ENCODE data around the gene NRSN2. TPM values are rescaled to one million over a fixed set of nuclear protein-coding genes. Genes with fewer than 3 reads are reported as not detected.

The NRSN2 gene, protein sequence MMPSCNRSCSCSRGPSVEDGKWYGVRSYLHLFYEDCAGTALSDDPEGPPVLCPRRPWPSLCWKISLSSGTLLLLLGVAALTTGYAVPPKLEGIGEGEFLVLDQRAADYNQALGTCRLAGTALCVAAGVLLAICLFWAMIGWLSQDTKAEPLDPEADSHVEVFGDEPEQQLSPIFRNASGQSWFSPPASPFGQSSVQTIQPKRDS
- 53.3 TPM for polyA plus RNA-seq (2013, experiment 1 of 2; ENCODE audit: insufficient read length)
- polyA plus RNA-seq (2013, experiment 2 of 2; ENCODE audit: insufficient read length), result 41.3 TPM

DNA sequence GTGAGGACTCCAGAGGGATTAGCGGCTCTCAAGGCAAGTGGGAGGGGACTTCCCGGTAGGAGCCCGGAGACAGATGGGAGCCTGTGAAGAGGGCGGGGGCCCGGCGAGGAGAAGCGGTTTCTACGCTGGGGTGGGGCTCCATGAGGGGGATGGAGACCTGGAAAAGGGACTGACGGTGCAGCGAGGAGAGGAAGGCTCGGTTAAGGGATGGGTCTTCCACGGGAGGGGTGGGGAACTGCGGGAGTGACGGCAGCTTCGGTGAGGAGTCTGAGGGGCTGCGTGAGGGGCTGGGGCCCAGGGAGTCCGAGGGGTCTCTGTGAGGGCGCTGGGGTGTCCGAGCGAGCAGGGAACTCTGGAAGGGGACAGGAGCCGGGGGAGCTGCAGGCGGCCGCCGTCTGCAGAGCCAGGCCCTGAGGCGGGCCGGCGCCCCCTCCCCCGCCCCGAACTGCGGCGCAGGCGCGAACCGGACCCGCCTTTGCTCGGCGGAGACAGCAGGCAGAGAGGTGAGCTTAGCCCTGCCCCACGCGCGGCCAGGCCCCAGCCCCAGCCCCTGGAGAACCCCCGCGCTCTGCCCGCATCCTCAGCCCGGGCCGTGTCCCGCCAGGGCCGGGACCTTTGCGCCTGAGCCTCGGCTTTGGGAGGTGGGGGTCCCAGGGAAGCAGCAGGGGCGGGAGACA lies at the start of gene NRSN2:
NRSN2 (plus strand) TSS at position 472 of the 677 bp plus-strand sequence. CDS start 2,533 bp downstream, outside the sequence.
- DNase-seq, result peak; percentile 75

DNA sequence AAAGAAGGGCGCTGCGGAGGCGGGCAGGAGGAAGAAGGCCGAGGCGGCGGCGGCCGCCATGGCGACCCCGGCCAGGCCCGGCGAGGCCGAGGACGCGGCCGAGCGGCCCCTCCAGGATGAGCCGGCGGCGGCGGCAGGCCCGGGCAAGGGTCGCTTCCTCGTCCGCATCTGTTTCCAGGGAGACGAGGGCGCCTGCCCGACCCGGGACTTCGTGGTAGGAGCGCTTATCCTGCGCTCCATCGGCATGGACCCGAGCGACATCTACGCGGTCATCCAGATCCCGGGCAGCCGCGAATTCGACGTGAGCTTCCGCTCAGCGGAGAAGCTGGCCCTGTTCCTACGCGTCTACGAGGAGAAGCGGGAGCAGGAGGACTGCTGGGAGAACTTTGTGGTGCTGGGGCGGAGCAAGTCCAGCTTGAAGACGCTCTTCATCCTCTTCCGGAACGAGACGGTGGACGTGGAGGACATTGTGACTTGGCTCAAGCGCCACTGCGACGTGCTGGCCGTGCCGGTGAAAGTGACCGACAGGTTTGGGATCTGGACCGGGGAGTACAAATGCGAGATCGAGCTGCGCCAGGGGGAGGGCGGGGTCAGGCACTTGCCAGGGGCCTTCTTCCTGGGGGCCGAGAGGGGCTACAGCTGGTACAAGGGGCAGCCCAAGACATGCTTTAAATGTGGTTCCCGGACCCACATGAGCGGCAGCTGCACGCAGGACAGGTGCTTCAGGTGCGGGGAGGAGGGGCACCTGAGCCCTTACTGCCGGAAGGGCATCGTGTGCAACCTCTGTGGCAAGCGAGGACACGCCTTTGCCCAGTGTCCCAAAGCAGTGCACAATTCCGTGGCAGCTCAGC lies 48.8 kb upstream of the NRSN2 start:
- peak; percentile 79 for DNase-seq

DNA sequence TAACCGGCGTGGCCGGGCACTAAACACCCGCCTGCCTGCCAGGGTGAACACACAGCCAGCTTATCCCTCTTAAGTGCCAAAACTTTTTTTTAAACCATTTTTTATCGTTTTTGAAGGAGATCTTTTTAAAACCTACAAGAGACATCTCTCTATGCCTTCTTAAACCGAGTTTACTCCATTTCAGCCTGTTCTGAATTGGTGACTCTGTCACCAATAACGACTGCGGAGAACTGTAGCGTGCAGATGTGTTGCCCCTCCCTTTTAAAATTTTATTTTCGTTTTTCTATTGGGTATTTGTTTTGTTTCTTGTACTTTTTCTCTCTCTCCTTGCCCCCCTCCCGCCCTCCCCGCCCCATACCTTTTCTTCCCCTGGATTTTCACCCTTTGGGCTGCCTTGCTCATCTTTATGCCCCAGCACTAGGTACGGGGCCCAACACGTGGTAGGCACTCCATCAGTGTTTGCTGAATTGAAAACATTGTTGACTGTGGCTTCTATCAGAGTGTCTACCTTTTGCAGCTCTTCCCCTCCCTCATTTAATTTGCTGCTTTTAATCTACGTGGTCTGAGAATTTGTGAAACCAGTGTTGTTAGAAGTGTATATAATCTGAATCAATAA lies 48.0 kb upstream of the NRSN2 start:
- no peak for DNase-seq

DNA sequence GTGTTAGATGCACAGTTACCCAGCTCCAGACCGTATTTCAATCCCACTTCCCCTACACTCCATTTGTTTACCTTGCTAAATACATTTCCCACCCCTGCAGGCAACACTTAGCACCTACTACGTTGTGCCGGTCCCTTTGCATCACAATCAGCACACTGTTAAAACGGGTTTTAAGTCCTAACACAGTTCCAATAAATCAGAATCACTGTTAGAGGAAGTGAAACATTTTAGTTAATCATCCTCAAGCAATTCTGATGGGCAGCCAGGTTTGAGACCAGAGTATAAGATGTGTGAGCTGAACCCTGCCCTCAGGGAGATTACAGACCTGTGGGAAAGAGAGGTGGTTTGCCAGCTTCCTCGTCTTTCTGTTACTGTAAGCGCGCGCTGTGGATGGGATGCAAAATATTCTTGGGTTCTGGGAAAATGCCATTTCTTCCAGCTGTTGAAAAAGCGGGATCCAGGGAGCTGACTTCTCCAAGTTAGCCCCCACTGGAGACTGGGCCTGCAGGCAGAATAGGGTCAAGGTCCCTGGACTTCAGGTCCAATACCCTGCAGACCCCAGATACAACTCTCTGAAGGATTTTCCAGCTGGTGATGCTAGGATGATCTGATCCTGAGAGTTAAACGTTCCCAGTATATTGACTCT lies 46.4 kb upstream of the NRSN2 start:
- no peak for DNase-seq

DNA sequence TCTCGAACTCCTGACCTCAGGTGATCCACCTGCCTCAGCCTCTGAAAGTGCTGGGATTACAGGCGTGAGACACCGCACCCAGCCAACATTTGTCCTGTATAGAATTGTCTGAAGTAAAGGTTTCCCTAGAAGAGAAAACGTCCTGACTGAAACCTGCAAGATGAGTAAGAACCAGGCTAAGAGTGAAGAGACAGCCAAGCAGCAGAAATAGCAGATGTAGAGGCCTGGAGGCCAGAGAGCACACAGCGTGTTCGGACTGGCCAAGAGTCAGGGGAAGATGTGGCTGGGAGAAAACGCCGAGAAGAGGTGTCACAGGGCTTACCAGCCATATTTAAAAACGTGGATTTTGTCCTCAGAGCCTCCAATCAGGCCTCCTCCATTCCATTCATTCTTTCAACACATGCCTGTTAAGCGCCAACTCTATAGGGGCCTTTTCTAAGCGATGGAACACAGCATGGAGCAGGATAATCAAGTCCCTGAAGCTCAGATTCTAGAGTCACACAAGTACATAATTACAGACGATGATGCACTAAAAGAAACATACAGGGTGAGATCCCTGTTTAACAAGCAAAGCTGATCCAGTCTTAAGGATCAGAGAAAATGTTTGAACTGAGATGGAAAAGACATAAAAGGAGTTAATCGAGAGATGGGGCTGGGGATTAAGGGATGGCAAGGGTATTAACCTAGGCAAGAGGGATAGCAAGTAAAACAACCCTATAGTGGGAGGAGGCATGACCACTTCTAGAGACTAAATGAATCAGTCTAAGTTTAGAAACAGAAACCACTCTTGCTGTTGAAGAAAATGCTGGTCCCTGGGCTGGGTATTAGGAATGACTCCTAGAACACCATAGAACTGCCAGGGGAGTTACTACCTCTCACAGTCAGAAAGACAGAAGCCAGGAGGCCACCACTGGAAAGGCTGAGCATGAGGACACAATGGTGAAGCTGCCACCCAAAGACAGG lies 44.7 kb upstream of the NRSN2 start:
- DNase-seq, result no peak

DNA sequence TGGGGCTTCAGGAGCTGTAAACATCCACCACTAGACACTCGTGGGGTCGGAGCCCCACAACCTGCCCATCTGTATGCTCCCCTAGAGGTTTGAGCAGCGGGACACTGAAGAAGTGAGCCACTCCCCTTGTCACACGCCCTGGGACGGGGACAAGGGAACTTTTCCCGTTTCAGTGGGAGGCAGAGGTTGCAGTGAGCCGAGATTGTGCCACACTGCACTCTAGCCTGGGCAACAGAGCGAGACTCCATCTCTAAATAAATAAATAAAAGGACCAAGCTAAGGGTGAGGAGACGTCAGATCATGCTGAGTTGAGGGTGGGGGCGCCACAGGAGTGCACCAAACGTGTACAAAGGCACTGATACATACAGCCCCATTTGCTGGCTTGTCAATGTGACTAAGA lies 41.2 kb upstream of the NRSN2 start:
- DNase-seq, result no peak

DNA sequence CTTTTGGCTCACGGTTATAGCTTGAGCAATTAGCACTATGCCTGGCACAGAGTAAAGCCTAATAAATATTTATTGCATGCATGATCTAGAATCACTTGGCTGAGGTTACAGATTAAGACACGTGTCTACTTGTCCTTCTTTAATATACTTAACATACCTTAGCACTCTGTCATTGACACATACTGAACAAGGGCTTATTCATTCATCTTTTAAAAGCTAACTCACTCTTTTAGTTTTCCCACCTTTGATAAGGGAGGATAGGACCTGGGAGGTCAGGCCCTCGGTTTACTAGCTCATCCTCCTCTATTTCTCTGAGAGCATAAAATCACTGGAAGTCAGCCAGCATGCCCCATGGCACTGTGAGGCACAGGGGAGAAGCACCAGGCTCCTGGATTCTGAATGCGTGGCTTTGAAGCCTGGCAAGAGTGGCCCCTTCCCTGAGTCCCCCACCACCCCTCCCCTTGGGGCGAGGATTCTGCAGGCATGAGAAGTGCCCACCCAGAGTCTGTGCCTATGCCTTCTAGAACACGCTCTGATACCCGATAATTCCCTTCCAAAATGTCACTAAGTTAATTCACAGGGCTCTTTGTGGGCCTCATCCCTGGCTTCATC lies 38.4 kb upstream of the NRSN2 start:
- no peak for DNase-seq

DNA sequence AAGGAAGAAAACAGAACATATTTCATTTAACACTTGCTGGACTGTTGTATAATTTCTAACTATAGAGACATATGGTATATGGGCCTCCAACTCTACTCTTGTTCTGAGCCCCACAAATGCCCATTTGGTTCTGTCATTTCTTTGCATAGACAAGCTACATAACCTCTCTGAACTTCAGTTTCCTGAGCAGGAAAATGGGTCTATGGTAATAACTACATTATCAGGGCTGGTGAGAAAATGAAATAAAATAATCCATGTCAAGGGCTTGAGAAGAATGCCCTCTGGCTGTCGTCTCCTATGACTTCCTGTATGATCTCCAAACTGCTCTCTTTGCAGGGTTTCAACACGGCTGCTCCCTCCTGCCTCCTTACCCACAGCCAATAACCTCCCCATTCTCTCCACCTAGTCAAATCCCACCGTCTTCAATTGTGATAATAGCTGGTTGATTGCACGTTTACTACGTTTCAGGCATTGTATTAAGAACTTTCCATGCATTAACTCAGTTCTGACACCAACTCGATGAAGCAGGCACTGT lies 37.5 kb upstream of the NRSN2 start:
- DNase-seq, result peak; percentile 40

DNA sequence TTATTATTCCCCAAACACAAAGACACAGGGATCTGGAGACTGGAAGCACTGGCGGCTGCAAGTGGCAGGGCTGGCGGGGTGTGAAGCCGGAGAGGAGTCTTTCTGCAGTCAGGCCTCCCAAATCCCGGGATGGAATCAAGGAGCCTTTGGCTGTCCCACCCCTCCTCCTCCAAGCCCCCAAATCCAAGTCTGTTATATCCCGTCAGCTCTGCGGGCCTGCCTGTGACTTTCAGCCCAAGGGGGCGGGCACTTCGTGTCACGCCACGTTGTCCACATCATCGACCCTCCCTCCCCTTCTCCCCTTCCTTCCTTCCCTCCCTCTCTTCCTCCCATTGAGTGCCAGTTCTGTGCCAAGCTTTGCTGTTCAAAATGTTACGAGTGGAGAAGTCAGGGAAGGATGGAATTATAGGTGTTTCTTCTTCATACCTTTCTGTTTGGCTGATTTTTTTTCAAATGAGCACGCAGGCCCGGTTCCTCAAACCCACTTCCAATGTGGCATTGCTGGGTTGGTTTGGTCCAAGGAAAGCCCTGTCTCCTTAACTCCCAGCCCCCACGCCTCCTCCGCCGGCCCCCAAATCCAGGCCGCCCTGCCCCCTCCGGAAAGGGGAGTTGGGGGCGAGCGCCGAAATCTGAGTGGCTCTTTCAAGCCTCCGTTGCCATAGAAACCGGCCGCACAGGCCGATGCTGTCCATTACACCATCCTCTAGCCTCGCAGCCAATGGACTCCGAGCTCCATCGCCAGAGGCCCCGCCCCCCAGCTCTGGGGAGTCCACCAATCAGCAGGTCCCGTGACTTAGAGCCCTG lies 36.9 kb upstream of the NRSN2 start:
- peak; percentile 99 for DNase-seq

DNA sequence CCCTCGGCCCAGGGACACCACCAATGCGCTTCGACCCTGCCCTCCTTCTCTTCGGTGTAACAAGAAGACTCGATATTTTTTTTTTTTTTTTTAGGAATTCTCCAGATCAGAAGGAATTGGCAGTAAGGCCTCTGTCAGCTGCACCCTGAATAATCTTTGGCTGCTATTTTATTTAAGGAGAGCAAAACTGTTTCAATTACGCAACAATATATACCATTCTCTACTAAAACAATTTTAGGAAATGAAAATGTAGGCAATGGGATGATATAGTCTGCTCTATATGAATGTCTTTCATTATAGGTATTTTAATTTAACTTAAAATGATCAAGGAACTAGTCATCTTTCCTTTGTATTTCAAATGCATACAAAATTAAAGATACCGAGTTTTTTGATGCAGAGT lies 36.3 kb upstream of the NRSN2 start:
- no peak for DNase-seq

DNA sequence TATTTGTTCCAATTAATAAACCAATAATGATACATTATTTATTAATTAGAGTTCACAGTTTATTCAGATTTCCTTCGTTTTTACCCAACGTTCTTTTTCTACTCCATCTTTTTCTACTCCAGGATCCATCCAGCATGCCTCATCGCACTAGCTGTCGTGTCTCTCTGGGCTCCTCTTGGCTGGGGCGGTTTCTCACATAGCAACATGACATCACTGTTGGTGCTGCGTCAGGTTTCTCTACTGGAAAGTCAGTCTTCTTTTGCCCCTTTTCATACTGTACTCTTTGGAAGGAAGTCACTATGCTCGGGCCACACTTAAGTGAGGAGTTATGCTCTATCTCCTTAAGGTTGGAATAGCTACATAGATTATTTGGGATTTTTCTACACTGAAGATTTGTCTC lies 35.3 kb upstream of the NRSN2 start:
- DNase-seq, result no peak

DNA sequence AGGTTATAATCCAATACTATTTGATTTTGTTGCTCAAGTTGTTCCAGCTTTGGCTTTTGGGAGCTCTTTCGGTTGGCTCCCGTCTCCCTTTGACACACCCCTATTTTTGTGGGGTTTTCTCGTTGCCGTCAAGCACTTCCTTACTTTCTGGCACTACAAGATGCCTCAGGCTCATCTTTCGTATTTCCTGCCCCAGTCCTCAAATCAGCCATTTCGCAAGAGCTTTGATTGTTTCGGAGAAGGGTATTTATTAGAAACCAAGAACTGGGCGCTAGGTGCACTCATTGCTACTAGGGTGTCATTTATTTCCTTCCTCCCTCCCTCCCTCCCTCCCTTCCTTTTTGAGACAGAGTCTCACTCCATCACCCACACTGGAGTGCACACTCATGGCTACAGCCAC lies 34.8 kb upstream of the NRSN2 start:
- DNase-seq, result no peak

DNA sequence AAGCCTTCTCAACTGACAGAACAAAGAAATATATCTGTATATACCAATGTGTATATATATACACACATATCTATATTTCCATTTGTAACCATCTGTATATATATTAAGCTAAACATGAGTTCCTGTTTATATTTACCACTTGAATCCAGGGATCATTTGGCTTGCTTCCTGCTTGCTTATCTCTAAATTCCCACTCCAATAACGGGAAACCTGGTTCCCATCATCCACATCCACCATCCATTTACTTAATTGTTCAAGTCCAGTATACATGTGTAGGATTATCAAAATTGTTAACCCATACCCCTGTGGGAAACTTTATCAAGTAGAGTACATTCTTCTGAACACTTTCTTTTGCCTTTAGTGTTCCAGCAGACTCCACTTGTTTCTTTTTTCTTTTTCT lies 34.0 kb upstream of the NRSN2 start:
- no peak for DNase-seq

DNA sequence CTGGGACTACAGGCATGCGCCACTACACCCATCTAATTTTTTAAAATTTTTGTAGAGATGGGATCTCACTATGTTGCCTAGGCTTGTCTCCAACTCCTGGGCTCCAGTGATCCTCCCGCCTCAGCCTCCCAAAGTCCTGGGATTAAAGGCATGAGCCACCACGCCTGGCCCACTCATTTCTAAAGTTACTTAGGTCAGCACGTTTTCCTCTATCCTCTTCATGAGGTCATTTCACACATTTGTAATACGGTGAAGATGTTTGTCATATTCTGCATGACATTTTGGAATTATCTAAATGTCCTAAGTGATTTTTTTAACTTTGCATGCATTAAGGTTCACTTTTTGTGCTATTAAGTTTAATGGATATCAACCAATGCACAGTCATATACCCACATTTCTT lies 33.5 kb upstream of the NRSN2 start:
- DNase-seq, result no peak

DNA sequence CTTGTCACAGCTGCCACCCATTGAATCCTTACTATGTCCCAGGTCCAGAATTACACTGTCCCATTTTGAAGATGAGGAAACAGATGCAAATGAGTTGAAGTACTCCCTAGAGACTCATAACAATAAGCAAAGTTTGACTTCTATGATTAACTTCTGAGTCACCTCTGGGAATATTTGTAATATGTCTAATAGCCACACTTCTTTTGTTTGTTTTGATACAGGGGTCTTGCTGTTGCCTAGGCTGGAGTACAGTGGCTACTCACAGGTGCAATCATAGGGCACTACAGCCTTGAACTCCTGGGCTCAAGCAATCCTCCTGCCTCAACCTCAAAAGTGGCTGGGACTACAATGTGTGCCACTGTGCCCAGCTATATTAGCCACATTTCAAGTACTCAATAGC lies 33.0 kb upstream of the NRSN2 start:
- DNase-seq, result peak; percentile 63

DNA sequence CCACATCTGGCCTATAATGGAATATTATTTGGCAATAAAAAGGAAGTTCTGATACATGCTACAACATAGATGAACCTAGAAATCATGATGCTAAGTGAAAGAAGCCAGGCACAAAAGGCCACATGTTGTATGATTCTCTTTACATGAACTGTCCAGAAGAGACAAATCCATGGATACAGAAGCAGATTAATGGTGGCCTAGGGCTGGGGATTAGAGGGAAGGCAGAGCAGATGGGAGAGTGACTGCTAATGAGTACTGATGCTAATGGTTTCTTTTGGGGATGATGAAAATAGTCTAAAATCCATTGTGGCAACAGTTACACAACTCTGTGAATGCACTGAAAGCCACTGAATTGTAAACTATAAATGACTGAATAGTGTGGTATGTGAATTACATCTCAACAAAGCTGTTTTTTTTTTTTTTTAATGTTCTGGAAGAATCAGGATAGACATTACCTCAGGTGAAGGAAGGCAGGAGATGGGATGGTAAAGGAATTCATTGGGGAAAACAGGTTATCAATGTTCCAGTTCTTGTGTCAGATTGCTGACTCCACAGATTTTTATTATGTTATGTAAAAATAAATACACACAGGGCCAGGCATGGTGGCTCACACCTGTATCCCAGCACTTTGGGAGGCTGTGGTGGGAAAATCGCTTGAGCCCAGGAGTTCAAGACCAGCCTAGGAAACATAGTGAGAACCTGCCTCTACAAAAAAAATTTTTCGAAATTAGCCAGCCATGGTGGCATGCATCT lies 30.4 kb upstream of the NRSN2 start:
- DNase-seq, result no peak

DNA sequence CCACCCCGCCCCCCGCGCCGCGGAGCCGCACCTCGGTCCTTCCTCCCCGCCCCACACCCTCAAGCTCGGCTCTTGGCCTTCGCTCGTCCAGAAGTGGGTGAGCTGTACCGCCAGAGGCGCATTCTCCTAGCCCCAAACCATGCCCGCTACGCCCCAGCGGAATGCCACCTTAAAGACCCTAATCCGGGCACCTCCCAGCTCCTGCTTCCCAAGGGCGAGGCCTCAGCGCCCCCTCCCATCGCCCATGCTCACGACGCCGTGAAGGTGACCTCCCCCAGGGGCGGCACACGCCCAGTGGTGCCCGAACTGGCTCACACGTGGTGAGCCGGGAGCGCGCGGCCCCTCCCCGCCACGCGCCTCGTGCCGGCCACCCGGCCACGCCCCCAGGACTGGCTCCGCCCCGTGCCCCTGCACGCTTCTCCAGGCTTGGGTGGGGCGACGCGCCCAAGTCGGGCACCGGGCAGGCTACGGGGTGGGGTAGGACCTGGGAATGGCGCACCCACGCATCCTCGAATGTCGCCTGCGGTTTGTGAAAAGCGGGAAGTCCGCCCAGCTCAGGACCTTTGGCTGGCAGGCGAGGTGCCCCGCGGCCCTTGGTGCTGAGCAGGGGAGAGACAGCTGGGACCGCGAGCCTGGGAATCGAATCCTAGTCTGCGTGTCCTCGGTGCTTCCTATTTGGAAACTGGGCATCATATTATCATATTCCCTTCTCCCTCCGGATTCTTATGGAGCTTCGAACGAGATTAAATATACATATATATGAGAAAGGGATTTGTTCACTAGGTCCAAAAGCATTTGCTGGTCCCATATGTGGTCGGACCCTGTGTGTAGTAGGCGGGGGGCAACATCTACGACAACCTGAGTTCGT lies 22.5 kb upstream of the NRSN2 start:
- DNase-seq, result peak; percentile 83
